Activated CD8-positive, alpha-beta T cell treated with anti-CD3 and anti-CD28 coated beads, Interleukin-2, amount 10 ng/mL, durations not matched to agents 7 days and 5 days (primary cell): Measurements from ENCODE around the gene NRP2. TPM values are rescaled to one million over a fixed set of nuclear protein-coding genes. Genes with fewer than 3 reads are reported as not detected.

Experiments
- ATAC-seq: fragments of 150-1000 bp; cut with Tn5 transposase; one replicate; pipeline ENCODE4 v1.10.0; 2021; ENCODE audit warnings: moderate library complexity
- CTCF ChIA-PET: fragments of 350-600 bp; sonication (Branson Sonifier 250); formaldehyde crosslinking; loops from one replicate; lab custom pipeline; 2021; ENCODE audit warnings: antibody characterized with exemption; lab: Charles Lee
- POLR2A ChIA-PET: fragments of 350-600 bp; sonication (Branson Sonifier 250); formaldehyde crosslinking; loops from one replicate; lab custom pipeline; 2021; ENCODE audit warnings: antibody characterized with exemption; lab: Charles Lee
- DNase-seq: peaks from one replicate; pipeline ENCODE4 v3.0.0-alpha.2; 2020
- H3K27ac Mint-ChIP-seq: one replicate; pipeline ENCODE4 v1.8.0; 2021; ENCODE audit warnings: mild to moderate bottlenecking, mixed read lengths
- H3K27me3 Mint-ChIP-seq: one replicate; pipeline ENCODE4 v1.8.0; 2021; ENCODE audit warnings: low read depth, mixed read lengths
- H3K36me3 Mint-ChIP-seq: one replicate; pipeline ENCODE4 v1.8.0; 2021; ENCODE audit warnings: low read depth, mixed read lengths
- H3K4me1 Mint-ChIP-seq: one replicate; pipeline ENCODE4 v1.8.0; 2021; ENCODE audit warnings: low read depth, mixed read lengths
- H3K4me3 Mint-ChIP-seq: one replicate; pipeline ENCODE4 v1.8.0; 2021; ENCODE audit warnings: mild to moderate bottlenecking, mixed read lengths
- H3K9me3 Mint-ChIP-seq: one replicate; pipeline ENCODE4 v1.8.0; 2022; ENCODE audit warnings: mixed read lengths; ENCODE audit not compliant: insufficient read depth
- total RNA-seq, 2 experiments: library from RNA; stranded (reverse); gene quantifications; one replicate each; pipeline ENCODE4 v1.2.3, GENCODE V29; 2021

The NRP2 gene
- total RNA-seq, 2 experiments from 2014 or later: 4.0 to 4.2 TPM

DNA sequence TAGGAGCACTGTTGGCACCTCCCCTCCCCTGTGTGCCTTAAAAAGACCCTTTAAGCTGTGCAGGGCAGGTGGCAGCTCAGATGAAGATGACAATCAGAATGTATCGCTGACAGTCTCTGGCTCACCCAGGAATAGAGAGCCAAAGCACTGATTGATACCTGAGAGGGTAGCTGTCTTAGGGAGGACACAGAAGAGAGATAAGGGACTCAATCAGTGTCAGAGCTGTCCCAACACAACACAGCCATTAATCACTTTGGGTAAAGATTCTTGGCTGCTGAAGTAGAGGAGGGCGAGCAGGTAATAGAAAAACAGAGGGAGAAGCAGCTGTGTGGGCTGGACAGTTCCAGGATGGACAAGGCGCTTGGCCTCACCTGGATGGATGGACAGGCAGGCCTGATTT, 124.9 kb downstream of the NRP2 start:
- H3K4me1 Mint-ChIP-seq: no peaks in the 10 kb centered on the region
- ATAC-seq (no peak), DNase-seq (no peak)
- H3K4me3 Mint-ChIP-seq: no peak overlapping the region
- ChIA-PET POLR2A (no interaction called here), CTCF (no interaction called here)
- no peak overlapping the region for H3K27ac Mint-ChIP-seq
- no peaks in the 10 kb centered on the region for H3K9me3 Mint-ChIP-seq
- H3K27me3 Mint-ChIP-seq: peaks cover 2% of the 10 kb centered on the region
- no peaks in the 10 kb centered on the region for H3K36me3 Mint-ChIP-seq

- Mint-ChIP-seq H3K36me3 (no peaks in the 10 kb centered on the region), H3K4me1 (no peaks in the 10 kb centered on the region), H3K27me3 (peaks cover 2% of the 10 kb centered on the region), H3K9me3 (no peaks in the 10 kb centered on the region), H3K27ac (no peak overlapping the region), H3K4me3 (no peak overlapping the region)
- CTCF ChIA-PET: no interaction called here
- DNase-seq (no peak), ATAC-seq (no peak)
- POLR2A ChIA-PET: no interaction called here
Observed at GRCh38 chr2:205807758-205808157, 125.5 kb downstream of the NRP2 start.

GRCh38 chr2:205808486-205809121, 126.3 kb downstream of the NRP2 start:
- CTCF ChIA-PET: no interaction called here
- no peaks in the 10 kb centered on the region for H3K9me3 Mint-ChIP-seq
- H3K27ac Mint-ChIP-seq: no peak overlapping the region

DNA sequence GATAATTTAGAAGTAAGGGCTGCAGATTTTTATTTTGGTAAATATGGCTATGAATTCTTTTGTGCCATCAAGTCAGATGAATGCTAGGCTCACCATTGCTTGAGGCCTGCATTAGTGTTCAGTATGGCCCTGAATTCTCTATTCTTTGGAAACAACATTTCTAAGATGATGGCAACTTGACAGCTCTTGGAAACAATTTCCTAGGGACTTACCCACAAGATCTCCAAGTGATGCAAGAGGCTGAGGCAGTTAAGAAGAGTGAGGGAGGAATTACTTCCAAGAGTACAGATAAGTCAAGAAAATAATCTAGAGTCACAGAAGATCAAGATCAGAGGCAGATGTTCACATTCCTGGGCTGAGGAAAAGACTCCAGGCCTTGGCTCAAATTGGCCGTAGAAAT, 129.1 kb downstream of the NRP2 start:
- no peaks in the 10 kb centered on the region for H3K9me3 Mint-ChIP-seq
- CTCF ChIA-PET: no interaction called here
- H3K4me1 Mint-ChIP-seq: no peaks in the 10 kb centered on the region
- POLR2A ChIA-PET: no interaction called here
- no peak overlapping the region for H3K27ac Mint-ChIP-seq
- DNase-seq (no peak), ATAC-seq (no peak)
- no peak overlapping the region for H3K4me3 Mint-ChIP-seq
- H3K27me3 Mint-ChIP-seq: peaks cover 2% of the 10 kb centered on the region
- no peaks in the 10 kb centered on the region for H3K36me3 Mint-ChIP-seq

More at GRCh38 chr2:205808486-205809121, 126.3 kb downstream of the NRP2 start:
- ATAC-seq: no peak
- no peak for DNase-seq
- H3K27me3 Mint-ChIP-seq: peaks cover 2% of the 10 kb centered on the region
- H3K36me3 Mint-ChIP-seq: no peaks in the 10 kb centered on the region
- POLR2A ChIA-PET: no interaction called here
- no peak overlapping the region for H3K4me3 Mint-ChIP-seq
- H3K4me1 Mint-ChIP-seq: no peaks in the 10 kb centered on the region

- ChIA-PET CTCF (interaction anchor here (0.9 to 1.2 kb wide), 2 partner anchors 37 to 79 kb away, joined by 3 read pairs; no protein-coding TSS in a partner anchor), POLR2A (no interaction called here)
- Mint-ChIP-seq H3K9me3 (no peaks in the 10 kb centered on the region), H3K36me3 (no peaks in the 10 kb centered on the region), H3K4me1 (no peaks in the 10 kb centered on the region), H3K27ac (no peak overlapping the region), H3K4me3 (no peak overlapping the region), H3K27me3 (peaks cover 7% of the 10 kb centered on the region)
- DNase-seq: no peak
- no peak for ATAC-seq
Observed at GRCh38 chr2:205814039-205814364, 131.7 kb downstream of the NRP2 start.

GRCh38 chr2:205815673-205816072, 133.4 kb downstream of the NRP2 start:
- ChIA-PET POLR2A (no interaction called here), CTCF (no interaction called here)
- DNase-seq (no peak), ATAC-seq (no peak)
- H3K27ac Mint-ChIP-seq: no peak overlapping the region
- no peak overlapping the region for H3K4me3 Mint-ChIP-seq
- H3K9me3 Mint-ChIP-seq: no peaks in the 10 kb centered on the region
- H3K4me1 Mint-ChIP-seq: no peaks in the 10 kb centered on the region
- H3K36me3 Mint-ChIP-seq: no peaks in the 10 kb centered on the region
- peaks cover 7% of the 10 kb centered on the region for H3K27me3 Mint-ChIP-seq

GRCh38 chr2:205816268-205816667, 134.0 kb downstream of the NRP2 start:
- ATAC-seq (no peak), DNase-seq (no peak)
- Mint-ChIP-seq H3K27ac (no peak overlapping the region), H3K36me3 (no peaks in the 10 kb centered on the region), H3K27me3 (peaks cover 5% of the 10 kb centered on the region), H3K9me3 (no peaks in the 10 kb centered on the region), H3K4me3 (no peak overlapping the region), H3K4me1 (no peaks in the 10 kb centered on the region)
- ChIA-PET POLR2A (no interaction called here), CTCF (no interaction called here)

DNA sequence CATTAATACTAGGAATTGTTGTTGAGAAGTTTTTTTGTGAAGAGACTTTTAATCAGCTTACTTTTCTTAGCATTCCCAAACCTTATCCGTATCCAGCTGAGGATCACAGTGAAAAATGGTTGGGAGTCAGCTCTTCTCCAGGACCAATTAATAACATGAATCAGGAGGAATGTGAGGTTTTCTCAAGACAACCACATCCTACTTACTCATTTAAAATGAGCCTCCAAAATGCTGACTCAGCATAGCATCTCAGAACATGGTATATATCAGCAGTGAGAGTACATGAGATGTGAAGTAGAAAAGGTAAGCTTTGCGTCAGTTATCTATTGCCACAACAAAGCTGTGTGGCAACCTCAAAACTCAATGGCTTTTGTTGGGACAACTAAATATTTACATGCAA, 140.3 kb downstream of the NRP2 start:
- CTCF ChIA-PET: no interaction called here
- Mint-ChIP-seq H3K4me1 (no peaks in the 10 kb centered on the region), H3K27ac (no peak overlapping the region), H3K9me3 (peaks cover 6% of the 10 kb centered on the region), H3K4me3 (no peak overlapping the region), H3K36me3 (no peaks in the 10 kb centered on the region), H3K27me3 (peaks cover 2% of the 10 kb centered on the region)
- POLR2A ChIA-PET: interaction anchor here (0.6 kb wide), 1 partner anchor 1733 kb away, joined by 3 read pairs; no protein-coding TSS in a partner anchor
- ATAC-seq: no peak
- no peak for DNase-seq

DNA sequence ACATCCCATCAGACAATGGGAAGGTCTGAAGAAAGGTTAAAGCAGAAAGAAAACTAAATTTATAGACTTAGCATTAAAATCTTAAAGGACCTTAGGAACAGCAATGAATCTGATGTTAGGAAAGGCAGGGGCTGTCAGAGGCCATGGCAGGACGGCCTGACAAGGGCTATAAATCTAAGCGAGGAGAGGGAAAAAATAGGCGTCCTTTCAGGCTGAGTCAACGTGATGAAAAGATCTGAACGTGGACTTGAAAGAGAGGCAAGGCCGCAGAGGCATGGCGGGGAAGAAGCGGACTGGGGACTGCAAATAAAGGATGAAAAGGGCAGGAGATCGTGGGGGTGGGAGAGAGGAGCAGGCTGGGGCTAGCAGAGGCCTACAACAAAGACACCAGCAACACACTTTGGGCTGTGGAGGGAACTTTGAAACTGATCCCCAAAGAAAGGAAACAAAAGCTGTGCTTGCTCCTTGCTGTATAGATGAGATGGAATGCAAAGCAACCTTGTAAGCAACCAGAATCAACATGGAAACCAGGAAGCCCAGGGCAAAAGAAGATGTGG, 145.6 kb downstream of the NRP2 start:
- POLR2A ChIA-PET: interaction anchor here (1.3 kb wide), 1 partner anchor 30 kb away, joined by 3 read pairs; no protein-coding TSS in a partner anchor

GRCh38 chr2:205833864-205834263, 151.6 kb downstream of the NRP2 start:
- ChIA-PET POLR2A (no interaction called here), CTCF (interaction anchor here (1.7 kb wide), 1 partner anchor 59 kb away, joined by 5 read pairs; no protein-coding TSS in a partner anchor)
- Mint-ChIP-seq H3K27ac (no peak overlapping the region), H3K27me3 (peaks cover 13% of the 10 kb centered on the region), H3K4me3 (no peak overlapping the region), H3K9me3 (no peaks in the 10 kb centered on the region), H3K4me1 (no peaks in the 10 kb centered on the region), H3K36me3 (no peaks in the 10 kb centered on the region)
- DNase-seq: no peak
- ATAC-seq: no peak

More for the DNA sequence above, 145.6 kb downstream of the NRP2 start:
- DNase-seq (no peak), ATAC-seq (no peak)
- no peaks in the 10 kb centered on the region for H3K4me1 Mint-ChIP-seq
- H3K27ac Mint-ChIP-seq: no peak overlapping the region
- peaks cover 4% of the 10 kb centered on the region for H3K27me3 Mint-ChIP-seq
- no peak overlapping the region for H3K4me3 Mint-ChIP-seq
- H3K9me3 Mint-ChIP-seq: peaks cover 6% of the 10 kb centered on the region
- H3K36me3 Mint-ChIP-seq: no peaks in the 10 kb centered on the region
- CTCF ChIA-PET: no interaction called here

DNA sequence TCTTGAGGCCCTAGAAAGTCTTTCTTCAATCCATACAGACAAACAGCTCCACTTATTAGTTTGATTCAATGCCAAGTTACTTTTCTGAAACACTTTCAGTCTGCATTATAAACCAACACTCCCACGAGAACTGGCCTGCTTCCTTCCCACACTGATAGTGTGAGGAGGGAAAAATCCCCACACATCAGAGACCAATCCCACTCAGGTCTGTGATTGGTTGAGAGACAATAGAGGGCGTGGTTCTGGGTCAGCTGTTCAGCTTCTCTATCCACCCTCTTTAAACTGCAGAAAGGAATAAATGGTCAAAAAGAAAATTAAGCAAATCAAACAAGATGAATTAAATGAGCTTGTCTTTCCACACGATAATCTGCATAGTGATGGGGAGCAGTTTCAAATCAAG, 152.5 kb downstream of the NRP2 start:
- no peak overlapping the region for H3K4me3 Mint-ChIP-seq
- H3K27ac Mint-ChIP-seq: no peak overlapping the region
- no peaks in the 10 kb centered on the region for H3K4me1 Mint-ChIP-seq
- POLR2A ChIA-PET: no interaction called here
- ATAC-seq (no peak), DNase-seq (no peak)
- CTCF ChIA-PET: interaction anchor here (0.7 to 1.7 kb wide), 2 partner anchors 20 to 60 kb away, joined by 3 to 5 read pairs; no protein-coding TSS in a partner anchor
- no peaks in the 10 kb centered on the region for H3K36me3 Mint-ChIP-seq
- H3K27me3 Mint-ChIP-seq: peaks cover 13% of the 10 kb centered on the region
- no peaks in the 10 kb centered on the region for H3K9me3 Mint-ChIP-seq

DNA sequence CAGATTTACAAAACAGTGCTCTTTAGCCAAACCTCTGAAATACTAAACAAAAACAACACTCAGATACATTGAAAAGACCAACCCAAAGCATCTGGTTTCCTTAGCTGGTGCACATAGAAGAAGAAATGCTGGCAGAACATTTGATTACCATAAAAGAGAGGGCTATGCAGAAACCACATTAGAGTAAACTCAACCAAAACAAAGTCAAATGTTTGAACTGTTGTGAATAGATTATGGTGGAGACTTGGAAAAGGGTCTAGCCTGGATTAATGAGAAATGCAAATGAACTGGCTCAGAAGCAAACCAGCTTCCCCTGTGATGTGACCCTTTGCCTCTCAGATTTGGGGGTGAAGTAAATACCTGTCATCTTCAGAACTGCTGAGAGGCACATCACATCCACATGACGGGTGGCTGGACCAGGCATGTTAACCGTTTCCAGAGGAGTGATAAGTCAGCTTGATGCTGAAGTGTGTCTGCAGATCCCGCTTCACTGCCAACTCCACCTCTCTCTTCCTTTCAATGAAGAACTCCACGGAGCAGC, 153.0 kb downstream of the NRP2 start:
- H3K36me3 Mint-ChIP-seq: no peaks in the 10 kb centered on the region
- H3K27ac Mint-ChIP-seq: no peak overlapping the region
- no peak for ATAC-seq
- DNase-seq: no peak
- peaks cover 13% of the 10 kb centered on the region for H3K27me3 Mint-ChIP-seq
- POLR2A ChIA-PET: no interaction called here
- CTCF ChIA-PET: interaction anchor here (0.7 to 1.7 kb wide), 2 partner anchors 19 to 60 kb away, joined by 3 to 5 read pairs; no protein-coding TSS in a partner anchor
- H3K9me3 Mint-ChIP-seq: no peaks in the 10 kb centered on the region
- no peaks in the 10 kb centered on the region for H3K4me1 Mint-ChIP-seq
- H3K4me3 Mint-ChIP-seq: no peak overlapping the region
